HepG2 (cell line): ENCODE data around the gene PSENEN. TPM values are rescaled to one million over a fixed set of nuclear protein-coding genes. Genes with fewer than 3 reads are reported as not detected.

ENCODE experiments used
- FOXO1 ChIP-seq: sonication (generic); formaldehyde crosslinking; IDR thresholded peaks from 2 replicates; pipeline ENCODE4 v1.4.0; 2020; ENCODE audit warnings: missing genetic modification reagents
- LCORL ChIP-seq, 2 experiments: fragments of 450-650 bp in 1 of 2; sonication (generic) in 1 of 2; formaldehyde crosslinking in 1 of 2; IDR thresholded peaks; 2 replicates each; pipeline versions ENCODE4 v1.5.0 to v1.6.1; 2017 to 2020; ENCODE audit warnings: antibody characterized with exemption in 1 of 2, missing genetic modification reagents in 1 of 2
- SRF ChIP-seq: IDR thresholded peaks from 2 replicates; pipeline ENCODE4 v1.6.1; 2011; ENCODE audit warnings: mild to moderate bottlenecking, low read depth, low read length, moderate library complexity
- ZNF329 ChIP-seq: sonication (generic); formaldehyde crosslinking; IDR thresholded peaks from 2 replicates; pipeline ENCODE4 v1.9.0; 2021; ENCODE audit warnings: low read depth, mild to moderate bottlenecking, missing genetic modification reagents
- polyA plus RNA-seq, 8 experiments: library from polyadenylated mRNA; depleted of rRNA in 3 of 8; stranded (reverse) in 7 of 8; unstranded in 1 of 8; fragments of >200 nt; fragmentation: Illumina TruSeq in 4 of 8; extraction: Trizol in 4 of 8; gene quantifications; 2 replicates each; pipeline versions ENCODE4 v1.2.1 to v1.2.3, GENCODE V29; 2011 to 2016; ENCODE audit warnings: low read depth in 4 of 8, missing spikeins in 1 of 8, mixed read lengths in 1 of 8; ENCODE audit not compliant: insufficient read depth in 1 of 8
- total RNA-seq, 5 experiments: library from RNA; depleted of rRNA; stranded (reverse); fragments of >200 nt; fragmentation: Illumina TruSeq; extraction: Trizol; gene quantifications; 2 replicates each; pipeline ENCODE4 v1.2.3, GENCODE V29; 2016; ENCODE audit warnings: low read depth in 1 of 5
- TF ChIP-seq, protein P1 (sequence below): sonication (generic); formaldehyde crosslinking; IDR thresholded peaks from 2 replicates; pipeline ENCODE4 v1.4.0; 2020; ENCODE audit warnings: missing genetic modification reagents
- TF ChIP-seq, protein P2 (sequence below): sonication (generic); formaldehyde crosslinking; IDR thresholded peaks from 2 replicates; pipeline ENCODE4 v1.5.0; 2020; ENCODE audit warnings: mild to moderate bottlenecking, missing genetic modification reagents
- TF ChIP-seq, protein P3 (sequence below): sonication (generic); formaldehyde crosslinking; IDR thresholded peaks from 2 replicates; pipeline ENCODE4 v1.4.0; 2020; ENCODE audit warnings: low read depth, missing genetic modification reagents
- TF ChIP-seq, protein P4 (sequence below): sonication (generic); formaldehyde crosslinking; IDR thresholded peaks from 2 replicates; pipeline ENCODE4 v1.5.1; 2020; ENCODE audit warnings: missing genetic modification reagents, mild to moderate bottlenecking, borderline replicate concordance
- TF ChIP-seq, protein P5 (sequence below): IDR thresholded peaks from 2 replicates; pipeline ENCODE4 v1.6.1; 2016; ENCODE audit warnings: missing compliant biosample characterization, missing genetic modification reagents, borderline replicate concordance
- TF ChIP-seq, protein P6 (sequence below): sonication (generic); formaldehyde crosslinking; IDR thresholded peaks from 2 replicates; pipeline ENCODE4 v1.5.1; 2020; ENCODE audit warnings: missing genetic modification reagents, mild to moderate bottlenecking, borderline replicate concordance

Gene PSENEN
- total and polyA plus RNA-seq, 2 of the 13 experiments (the other 11 are each of a cell fraction or from before 2014, with no cell fraction given) = 16.9 to 34.2 TPM

DNA sequence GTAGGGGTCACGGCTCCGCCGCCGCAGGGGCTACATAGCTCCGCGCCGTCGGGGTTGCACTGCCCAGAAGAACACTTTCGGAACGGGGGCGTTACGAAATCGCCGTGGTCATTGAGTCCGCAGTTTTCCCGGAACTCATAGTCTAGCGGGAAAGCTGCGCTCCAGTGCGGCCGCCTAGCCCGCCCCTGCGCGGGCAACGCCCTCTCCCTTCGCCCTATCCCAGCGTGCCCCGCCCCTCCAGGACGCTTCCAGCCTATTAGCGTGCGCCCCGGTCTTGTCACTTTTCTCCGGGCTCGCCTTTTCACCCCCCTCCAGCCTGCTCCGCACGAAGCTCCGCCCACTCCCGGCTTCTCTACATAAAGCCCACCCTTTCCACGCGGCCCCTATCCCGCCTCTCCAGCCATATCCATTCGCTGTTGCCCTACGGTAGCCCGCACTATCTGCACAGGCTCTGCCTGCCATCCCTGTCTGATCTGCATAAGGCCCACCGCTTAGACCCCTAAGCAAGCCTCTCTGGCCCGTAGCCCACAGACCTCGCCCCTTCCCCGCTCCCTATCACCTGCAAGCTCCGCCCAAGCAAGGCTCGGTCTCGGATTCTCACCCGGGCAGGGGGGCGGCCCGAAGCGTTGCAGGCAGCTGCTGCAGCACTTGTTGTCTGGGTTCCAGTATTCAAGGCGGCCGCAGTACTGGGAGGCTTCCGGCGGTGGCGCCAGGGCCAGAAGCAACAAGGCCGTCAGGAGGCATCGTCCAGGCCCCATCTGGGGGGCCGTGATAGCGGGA lies 4.8 kb upstream of the PSENEN start (continued):
- TF ChIP-seq, protein P1, sequence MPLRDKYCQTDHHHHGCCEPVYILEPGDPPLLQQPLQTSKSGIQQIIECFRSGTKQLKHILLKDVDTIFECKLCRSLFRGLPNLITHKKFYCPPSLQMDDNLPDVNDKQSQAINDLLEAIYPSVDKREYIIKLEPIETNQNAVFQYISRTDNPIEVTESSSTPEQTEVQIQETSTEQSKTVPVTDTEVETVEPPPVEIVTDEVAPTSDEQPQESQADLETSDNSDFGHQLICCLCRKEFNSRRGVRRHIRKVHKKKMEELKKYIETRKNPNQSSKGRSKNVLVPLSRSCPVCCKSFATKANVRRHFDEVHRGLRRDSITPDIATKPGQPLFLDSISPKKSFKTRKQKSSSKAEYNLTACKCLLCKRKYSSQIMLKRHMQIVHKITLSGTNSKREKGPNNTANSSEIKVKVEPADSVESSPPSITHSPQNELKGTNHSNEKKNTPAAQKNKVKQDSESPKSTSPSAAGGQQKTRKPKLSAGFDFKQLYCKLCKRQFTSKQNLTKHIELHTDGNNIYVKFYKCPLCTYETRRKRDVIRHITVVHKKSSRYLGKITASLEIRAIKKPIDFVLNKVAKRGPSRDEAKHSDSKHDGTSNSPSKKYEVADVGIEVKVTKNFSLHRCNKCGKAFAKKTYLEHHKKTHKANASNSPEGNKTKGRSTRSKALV (CRISPR knock-in tag) = no peak
- TF ChIP-seq, protein P2, sequence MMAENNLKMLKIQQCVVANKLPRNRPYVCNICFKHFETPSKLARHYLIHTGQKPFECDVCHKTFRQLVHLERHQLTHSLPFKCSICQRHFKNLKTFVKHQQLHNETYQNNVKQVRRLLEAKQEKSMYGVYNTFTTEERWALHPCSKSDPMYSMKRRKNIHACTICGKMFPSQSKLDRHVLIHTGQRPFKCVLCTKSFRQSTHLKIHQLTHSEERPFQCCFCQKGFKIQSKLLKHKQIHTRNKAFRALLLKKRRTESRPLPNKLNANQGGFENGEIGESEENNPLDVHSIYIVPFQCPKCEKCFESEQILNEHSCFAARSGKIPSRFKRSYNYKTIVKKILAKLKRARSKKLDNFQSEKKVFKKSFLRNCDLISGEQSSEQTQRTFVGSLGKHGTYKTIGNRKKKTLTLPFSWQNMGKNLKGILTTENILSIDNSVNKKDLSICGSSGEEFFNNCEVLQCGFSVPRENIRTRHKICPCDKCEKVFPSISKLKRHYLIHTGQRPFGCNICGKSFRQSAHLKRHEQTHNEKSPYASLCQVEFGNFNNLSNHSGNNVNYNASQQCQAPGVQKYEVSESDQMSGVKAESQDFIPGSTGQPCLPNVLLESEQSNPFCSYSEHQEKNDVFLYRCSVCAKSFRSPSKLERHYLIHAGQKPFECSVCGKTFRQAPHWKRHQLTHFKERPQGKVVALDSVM = no peak; the same call in 1 of the 2 replicates
- no peak for TF ChIP-seq LCORL (IDR thresholded peaks at IDR 0.05)
- TF ChIP-seq LCORL (CRISPR knock-in tag; IDR thresholded peaks at IDR 0.05) = peak; percentile 77
- TF ChIP-seq, protein P3, sequence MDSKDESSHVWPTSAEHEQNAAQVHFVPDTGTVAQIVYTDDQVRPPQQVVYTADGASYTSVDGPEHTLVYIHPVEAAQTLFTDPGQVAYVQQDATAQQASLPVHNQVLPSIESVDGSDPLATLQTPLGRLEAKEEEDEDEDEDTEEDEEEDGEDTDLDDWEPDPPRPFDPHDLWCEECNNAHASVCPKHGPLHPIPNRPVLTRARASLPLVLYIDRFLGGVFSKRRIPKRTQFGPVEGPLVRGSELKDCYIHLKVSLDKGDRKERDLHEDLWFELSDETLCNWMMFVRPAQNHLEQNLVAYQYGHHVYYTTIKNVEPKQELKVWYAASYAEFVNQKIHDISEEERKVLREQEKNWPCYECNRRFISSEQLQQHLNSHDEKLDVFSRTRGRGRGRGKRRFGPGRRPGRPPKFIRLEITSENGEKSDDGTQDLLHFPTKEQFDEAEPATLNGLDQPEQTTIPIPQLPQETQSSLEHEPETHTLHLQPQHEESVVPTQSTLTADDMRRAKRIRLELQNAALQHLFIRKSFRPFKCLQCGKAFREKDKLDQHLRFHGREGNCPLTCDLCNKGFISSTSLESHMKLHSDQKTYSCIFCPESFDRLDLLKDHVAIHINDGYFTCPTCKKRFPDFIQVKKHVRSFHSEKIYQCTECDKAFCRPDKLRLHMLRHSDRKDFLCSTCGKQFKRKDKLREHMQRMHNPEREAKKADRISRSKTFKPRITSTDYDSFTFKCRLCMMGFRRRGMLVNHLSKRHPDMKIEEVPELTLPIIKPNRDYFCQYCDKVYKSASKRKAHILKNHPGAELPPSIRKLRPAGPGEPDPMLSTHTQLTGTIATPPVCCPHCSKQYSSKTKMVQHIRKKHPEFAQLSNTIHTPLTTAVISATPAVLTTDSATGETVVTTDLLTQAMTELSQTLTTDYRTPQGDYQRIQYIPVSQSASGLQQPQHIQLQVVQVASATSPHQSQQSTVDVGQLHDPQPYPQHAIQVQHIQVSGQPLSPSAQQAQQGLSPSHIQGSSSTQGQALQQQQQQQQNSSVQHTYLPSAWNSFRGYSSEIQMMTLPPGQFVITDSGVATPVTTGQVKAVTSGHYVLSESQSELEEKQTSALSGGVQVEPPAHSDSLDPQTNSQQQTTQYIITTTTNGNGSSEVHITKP (CRISPR knock-in tag) = peak; percentile 55; the same call in 1 of the 2 replicates
- TF ChIP-seq, protein P4, sequence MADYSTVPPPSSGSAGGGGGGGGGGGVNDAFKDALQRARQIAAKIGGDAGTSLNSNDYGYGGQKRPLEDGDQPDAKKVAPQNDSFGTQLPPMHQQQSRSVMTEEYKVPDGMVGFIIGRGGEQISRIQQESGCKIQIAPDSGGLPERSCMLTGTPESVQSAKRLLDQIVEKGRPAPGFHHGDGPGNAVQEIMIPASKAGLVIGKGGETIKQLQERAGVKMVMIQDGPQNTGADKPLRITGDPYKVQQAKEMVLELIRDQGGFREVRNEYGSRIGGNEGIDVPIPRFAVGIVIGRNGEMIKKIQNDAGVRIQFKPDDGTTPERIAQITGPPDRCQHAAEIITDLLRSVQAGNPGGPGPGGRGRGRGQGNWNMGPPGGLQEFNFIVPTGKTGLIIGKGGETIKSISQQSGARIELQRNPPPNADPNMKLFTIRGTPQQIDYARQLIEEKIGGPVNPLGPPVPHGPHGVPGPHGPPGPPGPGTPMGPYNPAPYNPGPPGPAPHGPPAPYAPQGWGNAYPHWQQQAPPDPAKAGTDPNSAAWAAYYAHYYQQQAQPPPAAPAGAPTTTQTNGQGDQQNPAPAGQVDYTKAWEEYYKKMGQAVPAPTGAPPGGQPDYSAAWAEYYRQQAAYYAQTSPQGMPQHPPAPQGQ (CRISPR knock-in tag) = no peak
- peak; percentile 70; the same call in 1 of the 2 replicates for TF ChIP-seq FOXO1 (CRISPR knock-in tag)
- TF ChIP-seq, protein P5, sequence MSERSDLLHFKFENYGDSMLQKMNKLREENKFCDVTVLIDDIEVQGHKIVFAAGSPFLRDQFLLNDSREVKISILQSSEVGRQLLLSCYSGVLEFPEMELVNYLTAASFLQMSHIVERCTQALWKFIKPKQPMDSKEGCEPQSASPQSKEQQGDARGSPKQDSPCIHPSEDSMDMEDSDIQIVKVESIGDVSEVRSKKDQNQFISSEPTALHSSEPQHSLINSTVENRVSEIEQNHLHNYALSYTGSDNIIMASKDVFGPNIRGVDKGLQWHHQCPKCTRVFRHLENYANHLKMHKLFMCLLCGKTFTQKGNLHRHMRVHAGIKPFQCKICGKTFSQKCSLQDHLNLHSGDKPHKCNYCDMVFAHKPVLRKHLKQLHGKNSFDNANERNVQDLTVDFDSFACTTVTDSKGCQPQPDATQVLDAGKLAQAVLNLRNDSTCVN = 0 out of 2 replicates have a peak, but pooled peaks have one; percentile 9
- peak; percentile 84; the same call in 1 of the 2 replicates for TF ChIP-seq ZNF329 (CRISPR knock-in tag)
- TF ChIP-seq, protein P6, sequence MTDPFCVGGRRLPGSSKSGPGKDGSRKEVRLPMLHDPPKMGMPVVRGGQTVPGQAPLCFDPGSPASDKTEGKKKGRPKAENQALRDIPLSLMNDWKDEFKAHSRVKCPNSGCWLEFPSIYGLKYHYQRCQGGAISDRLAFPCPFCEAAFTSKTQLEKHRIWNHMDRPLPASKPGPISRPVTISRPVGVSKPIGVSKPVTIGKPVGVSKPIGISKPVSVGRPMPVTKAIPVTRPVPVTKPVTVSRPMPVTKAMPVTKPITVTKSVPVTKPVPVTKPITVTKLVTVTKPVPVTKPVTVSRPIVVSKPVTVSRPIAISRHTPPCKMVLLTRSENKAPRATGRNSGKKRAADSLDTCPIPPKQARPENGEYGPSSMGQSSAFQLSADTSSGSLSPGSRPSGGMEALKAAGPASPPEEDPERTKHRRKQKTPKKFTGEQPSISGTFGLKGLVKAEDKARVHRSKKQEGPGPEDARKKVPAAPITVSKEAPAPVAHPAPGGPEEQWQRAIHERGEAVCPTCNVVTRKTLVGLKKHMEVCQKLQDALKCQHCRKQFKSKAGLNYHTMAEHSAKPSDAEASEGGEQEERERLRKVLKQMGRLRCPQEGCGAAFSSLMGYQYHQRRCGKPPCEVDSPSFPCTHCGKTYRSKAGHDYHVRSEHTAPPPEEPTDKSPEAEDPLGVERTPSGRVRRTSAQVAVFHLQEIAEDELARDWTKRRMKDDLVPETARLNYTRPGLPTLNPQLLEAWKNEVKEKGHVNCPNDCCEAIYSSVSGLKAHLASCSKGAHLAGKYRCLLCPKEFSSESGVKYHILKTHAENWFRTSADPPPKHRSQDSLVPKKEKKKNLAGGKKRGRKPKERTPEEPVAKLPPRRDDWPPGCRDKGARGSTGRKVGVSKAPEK = no peak
- TF ChIP-seq SRF = no peak
